GM23338 (cell line): ENCODE data around the gene AR. TPM values are rescaled to one million over a fixed set of nuclear protein-coding genes. Genes with fewer than 3 reads are reported as not detected.

Source experiments
- ATAC-seq: fragments of 200-7000 bp; cut with Tn5 transposase; 3 replicates; pipeline ENCODE4 v1.9.1; 2020
- DNase-seq: peaks from one replicate; pipeline ENCODE4 v3.0.0-alpha.2; 2015; ENCODE audit warnings: low spot score
- H2AFZ ChIP-seq: fragments of 200-600 bp; sonication (generic); 2 replicates; pipeline ENCODE4 v1.8.0; 2016; ENCODE audit warnings: antibody characterized with exemption, mild to moderate bottlenecking, moderate library complexity
- H3F3A ChIP-seq: fragments of 200-600 bp; sonication (generic); replicated peaks from 2 replicates; pipeline ENCODE4 v1.8.0; 2017; ENCODE audit warnings: antibody characterized with exemption, mixed run types, low read depth
- H3K27ac ChIP-seq: fragments of 200-600 bp; sonication (generic); 2 replicates; pipeline ENCODE4 v1.6.1; 2016; ENCODE audit warnings: low read depth
- H3K27me3 ChIP-seq: fragments of 200-600 bp; sonication (generic); 2 replicates; pipeline ENCODE4 v1.8.0; 2016; ENCODE audit warnings: mild to moderate bottlenecking, mixed run types, moderate library complexity; ENCODE audit not compliant: insufficient read depth
- H3K36me3 ChIP-seq: fragments of 200-600 bp; sonication (generic); 2 replicates; pipeline ENCODE4 v1.8.0; 2016; ENCODE audit warnings: mild to moderate bottlenecking; ENCODE audit not compliant: insufficient read depth
- H3K4me1 ChIP-seq: fragments of 200-600 bp; sonication (generic); 2 replicates; pipeline ENCODE4 v1.8.0; 2016; ENCODE audit warnings: mild to moderate bottlenecking, moderate library complexity; ENCODE audit not compliant: insufficient read depth
- H3K4me2 ChIP-seq: fragments of 200-600 bp; sonication (generic); 2 replicates; pipeline ENCODE4 v1.7.1; 2017; ENCODE audit warnings: mixed run types
- H3K4me3 ChIP-seq: fragments of 200-600 bp; sonication (generic); 2 replicates; pipeline ENCODE4 v1.6.1; 2016; ENCODE audit warnings: mixed run types
- H3K79me2 ChIP-seq: fragments of 200-600 bp; sonication (generic); replicated peaks from 2 replicates; pipeline ENCODE4 v1.8.0; 2017; ENCODE audit warnings: mild to moderate bottlenecking; ENCODE audit not compliant: insufficient read depth
- H3K9me2 ChIP-seq: fragments of 200-600 bp; sonication (generic); 2 replicates; pipeline ENCODE4 v1.8.0; 2017; ENCODE audit not compliant: insufficient read depth
- H4K20me1 ChIP-seq: fragments of 200-600 bp; sonication (generic); replicated peaks from 2 replicates; pipeline ENCODE4 v1.8.0; 2017; ENCODE audit warnings: mild to moderate bottlenecking; ENCODE audit not compliant: insufficient read depth
- H3K27ac Mint-ChIP-seq: 2 replicates; pipeline ENCODE4 v1.8.0; 2020; ENCODE audit warnings: inconsistent platforms, mild to moderate bottlenecking, moderate library complexity, mixed read lengths
- H3K27me3 Mint-ChIP-seq: 3 replicates; pipeline ENCODE4 v1.8.0; 2022; ENCODE audit warnings: low read depth, mild to moderate bottlenecking, moderate library complexity, mixed read lengths, inconsistent platforms; ENCODE audit not compliant: insufficient read depth, poor library complexity
- H3K36me3 Mint-ChIP-seq: 3 replicates; pipeline ENCODE4 v1.8.0; 2021; ENCODE audit warnings: low read depth, mild to moderate bottlenecking, inconsistent platforms, moderate library complexity, mixed read lengths
- H3K4me1 Mint-ChIP-seq: 3 replicates; pipeline ENCODE4 v1.8.0; 2020; ENCODE audit warnings: mild to moderate bottlenecking, inconsistent platforms, mixed read lengths
- H3K4me3 Mint-ChIP-seq: 3 replicates; pipeline ENCODE4 v1.8.0; 2021; ENCODE audit warnings: moderate library complexity, mild to moderate bottlenecking, inconsistent platforms, mixed read lengths
- H3K9me3 Mint-ChIP-seq: 3 replicates; pipeline ENCODE4 v1.8.0; 2020; ENCODE audit warnings: moderate library complexity, mild to moderate bottlenecking, inconsistent platforms, mixed read lengths
- CREB1 ChIP-seq: fragments of 250-450 bp; sonication (Bioruptor Pico); IDR thresholded peaks from 2 replicates; pipeline ENCODE4 v1.5.0; 2020; ENCODE audit warnings: low read depth, mild to moderate bottlenecking, moderate library complexity
- ETS1 ChIP-seq: IDR thresholded peaks from 2 replicates; pipeline ENCODE4 v1.6.1; 2016; ENCODE audit warnings: antibody characterized with exemption
- EZH2 ChIP-seq: fragments of 200-600 bp; sonication (generic); IDR thresholded peaks from one replicate; pipeline ENCODE4 v1.8.0; 2017; ENCODE audit warnings: antibody characterized with exemption, mild to moderate bottlenecking, low read depth; ENCODE audit not compliant: unreplicated experiment
- EZH2phosphoT487 ChIP-seq: fragments of 200-600 bp; sonication (generic); IDR thresholded peaks from one replicate; pipeline ENCODE4 v1.8.1; 2018; ENCODE audit warnings: antibody characterized with exemption; ENCODE audit not compliant: unreplicated experiment
- JUNB ChIP-seq: IDR thresholded peaks from one replicate; pipeline ENCODE4 v1.6.1; 2016; ENCODE audit warnings: antibody characterized with exemption; ENCODE audit not compliant: unreplicated experiment
- NANOG ChIP-seq: IDR thresholded peaks from 2 replicates; pipeline ENCODE4 v1.6.1; 2016; ENCODE audit warnings: antibody characterized with exemption, borderline replicate concordance
- POLR2AphosphoS5 ChIP-seq: IDR thresholded peaks from 2 replicates; pipeline ENCODE4 v1.6.1; 2016; ENCODE audit warnings: antibody characterized with exemption, low read depth
- REST ChIP-seq: IDR thresholded peaks from one replicate; pipeline ENCODE4 v1.6.1; 2018; ENCODE audit warnings: antibody characterized with exemption; ENCODE audit not compliant: unreplicated experiment
- STAT1 ChIP-seq: IDR thresholded peaks from one replicate; pipeline ENCODE4 v1.6.1; 2016; ENCODE audit warnings: antibody characterized with exemption; ENCODE audit not compliant: unreplicated experiment
- ZNF114 ChIP-seq: fragments of 250-450 bp; sonication (Bioruptor Pico); IDR thresholded peaks from 2 replicates; pipeline ENCODE4 v1.5.0; 2020; ENCODE audit warnings: mild to moderate bottlenecking, moderate library complexity
- ZNF331 ChIP-seq: fragments of 250-450 bp; sonication (Bioruptor Pico); IDR thresholded peaks from 2 replicates; pipeline ENCODE4 v1.5.0; 2020; ENCODE audit warnings: low read depth, mild to moderate bottlenecking, moderate library complexity
- ZNF462 ChIP-seq: fragments of 250-450 bp; sonication (Bioruptor Pico); IDR thresholded peaks from 2 replicates; pipeline ENCODE4 v1.5.0; 2020; ENCODE audit warnings: mild to moderate bottlenecking, moderate library complexity
- polyA plus RNA-seq: library from polyadenylated mRNA; unstranded; fragments of >200 nt; fragmentation: Nextera tagmentation; extraction: Ambion mirVana; gene quantifications from 2 replicates; pipeline ENCODE4 v1.2.1, GENCODE V29; 2016
- total RNA-seq: library from RNA; depleted of rRNA; stranded (reverse); fragments of >200 nt; shearing (Covaris generic); gene quantifications from 2 replicates; pipeline ENCODE4 v1.2.3, GENCODE V29; 2014

The AR gene
- total and polyA plus RNA-seq, 2 experiments from 2014 or later, result 11.2 to 13.3 TPM

GRCh38 chrX:67721321-67721720 is 177.5 kb downstream of the AR start (continued):
- TF ChIP-seq ZNF114 (no peak), EZH2 (no peak)

GRCh38 chrX:67723580-67724351 is 179.9 kb downstream of the AR start:
- Histone ChIP-seq H2AFZ (no peak overlapping the region), H3F3A (no peaks in the 10 kb centered on the region), H3K4me1 (no peaks in the 10 kb centered on the region), H3K9me2 (no peaks in the 10 kb centered on the region), H4K20me1 (no peaks in the 10 kb centered on the region), H3K27ac (no peak overlapping the region), H3K27me3 (no peaks in the 10 kb centered on the region), H3K79me2 (no peaks in the 10 kb centered on the region), H3K4me2 (no peak overlapping the region), H3K36me3 (no peaks in the 10 kb centered on the region), H3K4me3 (no peak overlapping the region)
- Mint-ChIP-seq H3K9me3 (no peaks in the 10 kb centered on the region), H3K36me3 (peaks cover 50% of the 10 kb centered on the region), H3K27ac (no peak overlapping the region), H3K4me3 (no peak overlapping the region), H3K4me1 (no peaks in the 10 kb centered on the region), H3K27me3 (no peaks in the 10 kb centered on the region)
- DNase-seq, result no peak
- ATAC-seq, result no peak
- TF ChIP-seq ZNF114 (no peak), NANOG (no peak), EZH2phosphoT487 (no peak), ZNF462 (CRISPR knock-in tag) (no peak), JUNB (no peak), EZH2 (no peak), CREB1 (CRISPR knock-in tag) (no peak), REST (no peak), ETS1 (no peak), STAT1 (no peak), ZNF331 (CRISPR knock-in tag) (no peak), POLR2AphosphoS5 (no peak)
